ENCODE measurements around the gene CKS1B.
A peak's percentile ranks its signal among the peaks of the same experiment; 100 is the strongest.

Gene CKS1B
- 5.4 to 14.3 (median 9.1) reads per million in 3 experiments for total RNA-seq

DNA sequence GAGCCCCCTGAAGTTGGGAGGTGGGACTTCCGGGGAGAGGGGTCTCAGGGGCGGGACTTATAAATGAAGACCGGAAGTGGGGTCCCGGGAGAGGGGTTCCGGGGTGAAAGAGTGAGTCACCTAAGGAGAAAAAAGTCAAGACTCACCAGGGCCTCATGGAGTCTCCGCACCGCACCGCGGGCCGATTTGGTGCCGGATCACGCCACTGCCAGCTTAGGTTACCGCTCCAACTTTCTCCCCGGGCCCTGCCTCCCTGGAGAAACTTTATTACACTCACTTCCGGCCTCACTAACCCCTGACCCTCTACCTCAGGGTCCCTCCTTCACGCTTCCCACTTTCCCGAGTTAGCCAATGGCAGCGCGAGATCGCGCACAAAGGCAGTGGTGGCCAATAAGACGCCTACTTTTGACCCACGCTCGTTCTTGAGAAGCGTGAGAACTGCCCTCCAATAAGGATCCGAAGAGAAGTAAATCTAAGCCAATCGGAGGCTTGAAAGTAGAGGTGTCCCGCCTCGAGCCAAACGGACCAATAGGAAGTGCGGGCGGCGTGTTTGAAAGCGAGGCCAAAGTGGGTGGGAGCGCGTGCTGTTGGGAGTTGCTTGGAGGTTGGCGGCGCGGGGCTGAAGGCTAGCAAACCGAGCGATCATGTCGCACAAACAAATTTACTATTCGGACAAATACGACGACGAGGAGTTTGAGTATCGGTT, at the start of gene CKS1B:
Gene CKS1B, plus strand, starts transcription at position 580 of the 706 bp plus-strand sequence. Its CDS starts 65 bp downstream, at position 645.
- DNase-seq, result peak; percentile 98

DNA sequence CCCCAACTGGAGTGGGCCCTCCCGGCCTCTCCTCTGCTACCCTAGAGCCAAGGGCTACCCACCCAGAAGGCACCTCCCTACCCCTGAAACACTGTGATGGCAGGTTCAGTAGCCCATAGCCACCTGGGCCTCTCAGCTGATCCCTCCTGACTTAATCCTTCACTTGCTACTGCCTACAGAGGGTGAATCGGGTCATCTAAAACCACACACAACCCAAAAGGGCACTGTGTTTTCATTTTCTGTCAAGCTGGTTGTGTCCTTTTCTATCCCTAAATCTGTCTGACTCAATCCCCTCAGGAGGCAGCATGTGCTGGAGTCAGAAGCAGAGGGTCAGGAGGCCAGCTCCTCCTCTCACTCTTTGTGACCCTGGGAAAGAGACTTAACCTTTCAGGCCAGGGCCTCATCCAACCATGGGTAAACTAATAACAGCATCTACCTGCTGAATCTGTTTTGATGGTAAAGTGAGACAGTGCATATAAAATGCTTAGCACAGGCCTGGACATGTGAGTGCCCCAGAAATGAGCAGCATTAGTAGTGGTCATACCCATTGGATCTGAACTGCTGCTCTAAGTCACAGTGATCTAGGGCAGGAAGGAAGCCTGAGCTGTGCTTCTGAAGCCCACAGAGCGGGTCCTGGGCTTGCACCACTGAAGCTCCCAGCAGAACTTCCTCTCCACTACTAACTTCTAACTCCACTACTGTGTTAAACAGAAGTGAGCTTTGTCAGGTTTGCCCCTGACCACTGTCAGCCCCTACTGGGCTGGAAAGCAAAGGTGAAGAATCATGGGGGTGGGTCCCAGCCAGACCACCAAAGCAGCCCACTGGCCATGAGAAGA, 48.9 kb upstream of the CKS1B start:
- no peak for DNase-seq

- no peak for DNase-seq
Observed at GRCh38 chr1:154926201-154926600, 48.3 kb upstream of the CKS1B start.

GRCh38 chr1:154931940-154932487, 42.5 kb upstream of the CKS1B start:
- DNase-seq, result no peak

GRCh38 chr1:154934358-154934948, 40.0 kb upstream of the CKS1B start:
- no peak for DNase-seq

- no peak for DNase-seq
Observed at GRCh38 chr1:154935749-154936554, 38.5 kb upstream of the CKS1B start.

- peak; percentile 97 for DNase-seq
Observed at GRCh38 chr1:154936555-154937084, 37.9 kb upstream of the CKS1B start, which contains the start of gene PMVK. TSS of gene PMVK (minus strand) at chr1:154936719. CDS start at chr1:154936685, 34 bp downstream.

- peak; percentile 97 for DNase-seq
Observed at GRCh38 chr1:154937085-154937987, 37.1 kb upstream of the CKS1B start.

DNA sequence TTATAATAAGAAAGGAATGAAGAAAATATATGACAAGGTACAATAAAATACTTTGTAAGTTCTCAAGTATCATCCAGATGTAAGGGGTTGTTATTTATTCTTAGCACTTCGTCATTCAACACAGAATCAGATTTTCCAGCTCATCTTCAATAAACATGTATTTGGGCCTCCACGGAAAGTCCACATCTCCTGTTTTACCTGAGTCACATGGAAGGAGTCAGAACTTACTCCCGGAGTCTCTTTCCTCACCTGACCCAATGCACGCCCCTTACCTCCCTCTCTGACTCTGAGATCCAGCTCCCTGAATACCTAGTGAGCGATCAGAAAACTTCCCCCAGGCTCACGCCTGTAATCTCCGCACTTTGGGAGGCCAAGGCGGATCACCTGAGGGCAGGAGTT, 36.5 kb upstream of the CKS1B start:
- DNase-seq, result no peak

DNA sequence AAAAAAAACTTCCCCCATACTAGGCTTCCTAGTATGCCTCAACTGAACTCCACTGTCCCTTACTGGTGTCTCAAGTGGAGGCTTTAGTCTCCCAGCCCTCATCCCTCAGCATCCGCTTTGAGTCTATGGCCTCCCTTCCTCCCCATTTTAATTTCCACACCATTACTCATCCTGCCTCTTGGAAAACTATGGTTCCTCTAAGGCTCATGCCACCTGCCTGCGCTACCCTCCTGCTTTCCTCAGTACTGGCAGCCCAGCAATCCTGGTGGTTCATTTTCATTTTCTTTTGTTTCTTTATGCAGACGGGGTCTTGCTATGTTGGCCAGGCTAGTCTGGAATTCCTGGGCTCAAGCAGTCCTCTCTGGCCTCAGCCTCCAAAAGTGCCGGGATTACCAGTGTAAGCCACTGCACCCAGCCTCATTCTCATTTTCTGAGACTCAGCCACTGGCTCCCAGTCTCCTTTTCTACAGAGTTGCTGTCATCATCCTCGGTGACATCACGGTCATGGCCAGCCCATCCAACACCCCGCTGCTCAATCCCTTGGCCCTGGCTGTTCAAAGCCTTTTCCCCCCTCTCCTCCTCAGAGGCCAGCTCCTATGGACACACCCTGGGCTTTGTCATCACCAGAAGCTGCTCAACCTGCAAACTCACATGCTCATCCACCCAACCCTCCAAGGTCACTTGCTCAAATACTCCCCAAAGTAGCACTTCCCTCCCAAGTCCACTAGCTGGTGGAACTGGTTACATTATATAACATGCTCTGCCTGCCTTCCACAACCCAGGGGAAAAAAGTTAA, 35.7 kb upstream of the CKS1B start:
- DNase-seq, result no peak

DNA sequence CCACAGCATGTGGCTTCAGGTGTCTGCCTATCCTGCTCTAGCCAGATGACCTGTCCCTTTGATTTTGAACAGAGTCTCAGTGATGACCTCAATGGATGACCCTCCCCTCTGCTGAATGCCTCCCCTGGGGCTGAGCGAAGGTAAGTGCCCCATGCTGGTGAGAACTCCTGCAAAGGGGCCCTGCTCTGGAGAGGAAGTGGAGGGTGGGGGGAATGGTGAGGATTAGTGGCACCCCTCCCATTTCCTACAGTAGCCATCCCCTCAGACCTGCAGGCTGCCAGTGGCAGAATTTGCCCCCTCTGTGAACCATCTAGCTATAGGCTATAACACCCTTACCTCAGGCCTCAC, 34.3 kb upstream of the CKS1B start:
- DNase-seq, result no peak

- no peak for DNase-seq
Observed at GRCh38 chr1:154940651-154941194, 33.8 kb upstream of the CKS1B start.

GRCh38 chr1:154941333-154942013, 33.0 kb upstream of the CKS1B start:
- no peak for DNase-seq

DNA sequence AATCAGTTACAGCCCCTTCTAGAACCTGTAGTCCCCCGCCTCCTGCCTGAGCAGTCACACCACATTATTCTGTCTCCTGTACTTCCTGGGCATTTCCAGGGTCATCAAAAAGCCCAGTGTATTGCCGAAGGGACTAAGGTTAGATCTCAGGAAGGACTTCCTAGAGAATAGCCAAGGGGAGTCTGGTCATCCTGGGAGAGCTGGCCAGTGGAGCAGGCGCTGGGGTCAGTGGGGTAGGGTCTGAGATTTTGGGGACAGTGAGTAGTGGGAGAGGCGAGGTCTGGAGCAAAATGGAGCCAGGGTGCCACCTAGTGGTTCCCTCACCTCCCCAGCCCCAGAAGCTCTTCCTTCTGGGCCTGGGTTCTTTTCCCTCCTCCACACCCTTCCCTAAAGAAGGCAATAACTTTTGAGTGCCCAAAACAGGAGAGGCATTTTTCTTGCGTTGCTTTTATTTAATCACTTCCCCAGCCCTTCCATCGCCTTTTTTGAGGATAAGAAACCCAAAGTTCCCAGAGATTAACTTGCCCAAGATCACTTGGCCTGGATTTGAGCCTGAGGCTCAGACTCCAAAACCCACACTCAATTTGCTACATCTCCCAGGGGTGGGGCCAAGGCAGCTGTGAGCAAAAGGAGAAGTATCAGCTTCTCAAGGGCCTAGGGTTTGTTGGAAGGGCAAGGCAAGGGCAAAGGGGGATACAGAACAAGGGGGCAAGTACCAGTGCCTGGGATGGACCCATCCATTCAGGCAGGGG, 30.7 kb upstream of the CKS1B start:
- no peak for DNase-seq

DNA sequence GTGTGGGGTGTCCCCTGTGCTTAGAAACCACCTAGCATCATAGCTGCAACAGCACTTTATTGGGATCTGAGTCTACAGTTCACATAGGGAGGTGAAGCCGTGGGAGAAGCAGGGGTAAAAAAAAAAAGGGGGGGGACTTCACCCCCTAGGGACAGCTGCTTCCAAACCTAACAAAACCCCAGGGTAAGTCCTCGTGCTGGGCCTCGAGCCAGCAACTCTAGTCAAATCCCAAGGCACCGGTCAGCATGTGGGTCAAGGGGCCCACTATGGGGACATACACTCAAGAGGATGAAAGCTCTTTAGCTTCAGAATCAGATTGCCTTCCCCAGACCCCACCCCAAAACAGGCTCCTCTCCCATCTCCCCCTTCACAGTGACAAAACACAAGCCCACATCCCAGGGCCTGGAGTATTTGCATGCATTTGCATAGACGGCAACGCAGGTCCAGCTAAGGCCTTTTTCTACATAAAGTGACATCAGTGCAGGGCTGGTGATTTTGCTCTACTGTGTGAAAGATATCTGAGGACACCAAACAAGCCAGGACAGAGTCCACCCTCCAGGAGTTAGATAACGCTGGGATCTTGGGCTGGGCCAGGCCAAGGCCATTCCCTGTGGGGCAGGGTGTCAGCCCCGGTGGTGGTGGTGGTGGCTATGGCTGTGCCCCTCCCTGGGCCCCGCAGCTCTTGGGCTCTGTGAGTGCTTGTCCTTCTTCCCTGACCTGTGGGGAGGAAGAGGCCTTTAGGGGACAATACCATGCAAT, 29.9 kb upstream of the CKS1B start:
- no peak for DNase-seq

- no peak for DNase-seq
Observed at GRCh38 chr1:154945160-154945961, 29.1 kb upstream of the CKS1B start.

All from central memory CD4-positive, alpha-beta T cell (primary cell).